RWPE2 (cell line): ENCODE results near the gene CEP95.

Source experiments
- ATAC-seq: fragments of 200-7000 bp; cut with Tn5 transposase; 3 replicates; pipeline ENCODE4 v1.9.1; 2021; ENCODE audit warnings: low read depth
- DNase-seq: peaks from one replicate; pipeline ENCODE4 v3.0.0-alpha.2; 2020; ENCODE audit warnings: low spot score
- H3K27ac ChIP-seq: fragments of 450-650 bp; 2 replicates; pipeline ENCODE4 v1.5.1; 2017; ENCODE audit warnings: mild to moderate bottlenecking; ENCODE audit not compliant: poor library complexity, severe bottlenecking
- H3K27me3 ChIP-seq: fragments of 250-450 bp; sonication (Bioruptor Pico); 2 replicates; pipeline ENCODE4 v1.5.1; 2021; ENCODE audit warnings: mild to moderate bottlenecking, moderate library complexity; ENCODE audit not compliant: insufficient read depth, poor library complexity, severe bottlenecking
- H3K36me3 ChIP-seq: fragments of 250-450 bp; sonication (Bioruptor Pico); 2 replicates; pipeline ENCODE4 v1.5.1; 2020; ENCODE audit warnings: low read depth, mild to moderate bottlenecking, moderate library complexity
- H3K4me1 ChIP-seq: fragments of 250-450 bp; sonication (Bioruptor Pico); 2 replicates; pipeline ENCODE4 v1.5.1; 2021; ENCODE audit warnings: mild to moderate bottlenecking, moderate library complexity; ENCODE audit not compliant: insufficient read depth, poor library complexity, severe bottlenecking
- H3K4me3 ChIP-seq: fragments of 250-450 bp; sonication (Bioruptor Pico); 2 replicates; pipeline ENCODE4 v1.5.1; 2021; ENCODE audit warnings: mild to moderate bottlenecking, moderate library complexity; ENCODE audit not compliant: severe bottlenecking
- H3K9me3 ChIP-seq: fragments of 250-450 bp; sonication (Bioruptor Pico); 2 replicates; pipeline ENCODE4 v1.5.1; 2021; ENCODE audit warnings: mild to moderate bottlenecking, moderate library complexity; ENCODE audit not compliant: severe bottlenecking
- CTCF ChIP-seq: fragments of 450-650 bp; IDR thresholded peaks from one replicate; pipeline ENCODE4 v1.5.1; 2017; ENCODE audit warnings: mild to moderate bottlenecking, moderate library complexity; ENCODE audit not compliant: poor library complexity, severe bottlenecking

The CEP95 gene

DNA sequence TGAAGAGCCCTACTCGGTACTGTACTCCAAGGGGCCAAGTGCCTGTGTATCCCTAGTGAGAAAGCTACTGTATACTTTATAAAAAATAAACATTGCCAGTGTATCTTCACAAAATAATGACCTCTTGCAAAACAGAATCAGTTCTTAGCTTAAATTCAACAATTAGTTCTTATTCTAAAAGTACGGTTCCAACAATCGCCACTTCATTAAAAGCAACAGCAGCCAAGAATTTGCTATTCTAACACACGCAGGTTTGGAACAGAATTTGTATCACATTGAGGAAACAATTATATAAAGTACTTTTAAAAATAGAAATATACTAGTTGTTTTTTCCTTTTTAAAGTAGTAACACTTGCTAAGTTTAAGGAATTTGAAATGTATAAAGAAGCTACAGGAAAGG is 48.5 kb downstream of the CEP95 start:
- TF ChIP-seq CTCF = no peak
- ATAC-seq (no peak), DNase-seq (no peak)
- Histone ChIP-seq H3K27ac (no peak overlapping the region), H3K36me3 (peaks cover 100% of the 10 kb centered on the region), H3K4me1 (no peaks in the 10 kb centered on the region), H3K4me3 (no peak overlapping the region), H3K27me3 (no peaks in the 10 kb centered on the region), H3K9me3 (no peaks in the 10 kb centered on the region)

DNA sequence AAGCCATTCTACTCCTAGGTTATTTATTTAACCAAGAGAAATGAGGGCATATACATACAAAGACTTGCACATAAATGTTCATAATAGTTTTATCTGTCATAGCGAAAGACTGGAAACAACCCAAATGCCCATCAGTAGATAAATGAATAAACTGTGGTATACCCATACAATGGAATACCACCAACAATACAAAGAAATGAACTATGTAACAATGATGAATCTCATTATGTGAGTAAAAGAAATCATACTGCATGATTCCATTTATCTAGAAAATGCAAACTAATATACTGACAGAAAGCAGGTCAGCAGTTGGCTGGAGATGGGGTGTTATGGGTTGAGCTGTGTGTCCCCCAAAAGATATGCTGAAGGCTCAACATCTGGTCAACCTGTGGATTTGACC is 57.3 kb downstream of the CEP95 start:
- Histone ChIP-seq H3K27ac (no peak overlapping the region), H3K27me3 (no peaks in the 10 kb centered on the region), H3K9me3 (peaks cover 2% of the 10 kb centered on the region), H3K4me1 (no peaks in the 10 kb centered on the region), H3K36me3 (peaks cover 88% of the 10 kb centered on the region), H3K4me3 (no peak overlapping the region)
- ATAC-seq (no peak), DNase-seq (no peak)
- TF ChIP-seq CTCF = no peak

DNA sequence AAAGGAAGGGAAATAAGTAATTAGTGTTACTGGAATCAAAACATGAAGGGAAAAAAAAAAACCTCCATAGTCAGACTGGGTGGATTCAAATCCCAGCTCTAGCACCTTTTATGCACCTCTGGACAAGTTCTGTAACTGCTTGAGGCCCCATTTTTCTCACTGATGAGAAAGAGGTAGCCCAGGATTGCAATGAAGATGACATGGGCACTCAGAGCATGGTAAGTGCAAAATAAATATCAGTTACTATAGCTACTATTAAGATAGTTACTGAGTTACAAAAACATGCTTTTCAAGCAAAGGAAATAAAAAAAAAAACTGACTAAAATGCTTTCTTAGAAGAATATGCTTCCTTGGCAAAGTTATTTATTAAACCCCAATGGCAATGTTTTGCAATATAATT is 58.8 kb downstream of the CEP95 start:
- peaks cover 2% of the 10 kb centered on the region for H3K9me3 ChIP-seq
- no peak overlapping the region for H3K27ac ChIP-seq
- no peaks in the 10 kb centered on the region for H3K27me3 ChIP-seq
- no peak for TF ChIP-seq CTCF
- no peaks in the 10 kb centered on the region for H3K4me1 ChIP-seq
- no peak for ATAC-seq
- H3K36me3 ChIP-seq = peaks cover 88% of the 10 kb centered on the region
- no peak for DNase-seq
- H3K4me3 ChIP-seq = no peak overlapping the region

DNA sequence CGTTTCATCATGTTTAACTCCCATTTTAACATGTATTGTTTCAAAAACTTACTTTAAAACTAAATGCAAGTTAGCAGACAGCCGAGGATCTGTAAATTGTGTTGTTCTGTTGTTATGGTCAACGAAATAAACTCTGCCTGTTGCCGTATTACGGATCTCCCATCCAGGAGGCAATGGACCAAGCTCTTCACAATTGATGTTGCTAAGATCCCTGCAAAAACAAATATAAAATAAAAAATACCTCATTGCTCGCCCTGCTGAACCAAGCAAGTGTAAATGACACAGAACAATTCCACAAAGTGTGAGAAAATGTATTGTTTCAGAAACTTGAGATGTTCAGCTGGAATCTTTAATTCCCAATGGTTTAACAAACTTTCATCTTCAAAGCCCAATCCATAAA is 65.0 kb downstream of the CEP95 start:
- H3K9me3 ChIP-seq = no peaks in the 10 kb centered on the region
- no peak overlapping the region for H3K4me3 ChIP-seq
- no peak for ATAC-seq
- no peak for TF ChIP-seq CTCF
- no peaks in the 10 kb centered on the region for H3K27me3 ChIP-seq
- H3K27ac ChIP-seq = no peak overlapping the region
- H3K36me3 ChIP-seq = peaks cover 89% of the 10 kb centered on the region
- peaks cover 3% of the 10 kb centered on the region for H3K4me1 ChIP-seq
- no peak for DNase-seq

DNA sequence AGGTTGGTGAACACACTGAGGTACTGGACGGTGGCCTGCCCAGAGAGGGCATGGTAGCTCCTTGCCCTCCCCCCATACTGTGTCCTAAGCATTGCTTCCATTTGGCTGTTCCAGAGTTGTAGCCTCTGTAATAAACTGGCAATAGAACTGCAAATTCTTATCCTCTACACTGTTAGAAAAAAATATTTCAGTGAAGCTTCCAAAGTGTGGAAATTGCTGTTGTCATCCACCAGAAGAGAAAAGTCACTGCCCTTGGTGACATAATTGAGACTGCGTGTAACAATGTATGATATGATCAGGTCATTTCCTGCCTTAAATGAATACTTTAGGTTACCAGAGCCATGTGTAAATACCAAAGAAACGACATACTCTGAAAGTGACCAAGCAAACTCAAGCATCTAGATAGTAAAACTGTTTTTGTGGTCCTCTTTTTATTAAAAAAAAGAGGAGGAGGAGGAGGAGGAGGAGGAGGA is 65.9 kb downstream of the CEP95 start:
- no peak for TF ChIP-seq CTCF
- ATAC-seq (no peak), DNase-seq (no peak)
- Histone ChIP-seq H3K27me3 (no peaks in the 10 kb centered on the region), H3K4me3 (no peak overlapping the region), H3K4me1 (peaks cover 3% of the 10 kb centered on the region), H3K27ac (no peak overlapping the region), H3K9me3 (no peaks in the 10 kb centered on the region), H3K36me3 (peaks cover 92% of the 10 kb centered on the region)
